DND-41 (cell line): ENCODE data around the gene AGFG2.

ENCODE experiments used
- CTCF ChIP-seq: IDR thresholded peaks from 2 replicates; pipeline ENCODE4 v1.5.1; 2012; ENCODE audit warnings: borderline replicate concordance, low read length, moderate library complexity, mild to moderate bottlenecking; ENCODE audit not compliant: poor library complexity, severe bottlenecking; ENCODE audit errors: extremely low read depth
- EZH2 ChIP-seq: IDR thresholded peaks from 3 replicates; pipeline ENCODE4 v1.6.1; 2012; ENCODE audit warnings: borderline replicate concordance, low read depth, mild to moderate bottlenecking, moderate library complexity, low read length, inconsistent platforms; ENCODE audit not compliant: severe bottlenecking

GRCh38 chr7:100510437-100511239 lies 28.4 kb upstream of the AGFG2 start:
- TF ChIP-seq CTCF (no peak), EZH2 (no peak)
